ENCODE measurements around the gene MAGI2. TPM values are rescaled to one million over a fixed set of nuclear protein-coding genes. Genes with fewer than 3 reads are reported as not detected.

Gene MAGI2
- total RNA-seq, 1 experiment from 2014 or later, result 14.3 TPM

DNA sequence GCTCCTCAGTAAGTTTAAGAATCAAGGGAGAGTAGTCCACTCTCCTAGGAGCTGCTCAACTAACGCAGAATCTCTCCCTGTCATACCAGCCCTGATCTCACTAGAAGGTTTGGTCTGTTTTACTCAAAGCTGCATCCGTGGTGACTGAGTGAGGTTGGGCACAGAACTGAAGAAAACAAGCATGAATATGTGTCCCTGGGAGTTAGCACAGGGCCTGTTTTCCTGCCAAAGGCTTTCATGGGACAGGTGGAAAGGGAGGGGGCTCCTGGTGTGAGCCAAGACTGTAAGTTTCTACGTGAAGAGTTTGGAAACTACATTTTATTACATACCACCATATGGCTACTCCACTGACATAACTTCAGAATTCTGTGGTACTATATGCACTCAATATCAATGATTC, 705.9 kb downstream of the MAGI2 start:
- WGBS (ENCODE audit: extremely low coverage, insufficient read length, low lambda C conversion rate), result no CpG with 5 or more reads among the region's 3 CpGs
- no peak overlapping the region for H2BK15ac ChIP-seq (ENCODE audit: low read depth, low read length)
- H3K4ac ChIP-seq (ENCODE audit: low read depth, low read length), result no peak overlapping the region
- no peak overlapping the region for H4K5ac ChIP-seq (ENCODE audit: insufficient read length, low read depth, low read length)
- no peak overlapping the region for H3K23ac ChIP-seq (ENCODE audit: insufficient read length, low read depth, low read length)
- no peaks in the 10 kb centered on the region for H3K27me3 ChIP-seq (ENCODE audit: insufficient read depth, low read length)
- no peak overlapping the region for H3K9ac ChIP-seq (ENCODE audit: extremely low read depth, insufficient read length, low read length)
- no peak overlapping the region for H2BK5ac ChIP-seq (ENCODE audit: insufficient read length, low read length)
- no peak overlapping the region for H3K4me3 Mint-ChIP-seq
- no peaks in the 10 kb centered on the region for H3K23me2 ChIP-seq (ENCODE audit: insufficient read length, low read depth, low read length, poor library complexity, severe bottlenecking)
- H3K56ac ChIP-seq (ENCODE audit: insufficient read length, low read depth, low read length), result no peak overlapping the region
- H3K14ac ChIP-seq (ENCODE audit: insufficient read depth, low read length), result no peak overlapping the region
- no peaks in the 10 kb centered on the region for H3K79me1 ChIP-seq (ENCODE audit: insufficient read depth, low read depth, low read length, poor library complexity, severe bottlenecking)
- no peak overlapping the region for H4K8ac ChIP-seq (replicated peaks; ENCODE audit: insufficient read length, low read depth, low read length)
- H2AFZ ChIP-seq (ENCODE audit: low read length), result no peak overlapping the region
- no peaks in the 10 kb centered on the region for H3K9me3 ChIP-seq (ENCODE audit: control insufficient read depth, low read depth, low read length)
- H3K79me2 ChIP-seq (ENCODE audit: insufficient read depth, low read length), result peaks cover 3% of the 10 kb centered on the region; the same call in 1 of the 2 replicates
- H3K4me1 ChIP-seq (ENCODE audit: insufficient read depth, low read length), result peaks cover 4% of the 10 kb centered on the region; the same call in 1 of the 2 replicates
- no peaks in the 10 kb centered on the region for H3K9me3 Mint-ChIP-seq
- H3K4me2 ChIP-seq (ENCODE audit: insufficient read depth, insufficient read length, low read length), result no peak overlapping the region
- no peak overlapping the region for H3K18ac ChIP-seq (ENCODE audit: insufficient read length, low read depth, low read length)
- H4K20me1 ChIP-seq (ENCODE audit: control insufficient read depth, insufficient read depth, insufficient read length), result no peaks in the 10 kb centered on the region
- H3K4me1 Mint-ChIP-seq, result peaks cover 38 to 53% of the 10 kb centered on the region in 2 experiments
- no peaks in the 10 kb centered on the region for H3K27me3 Mint-ChIP-seq (ENCODE audit: low read depth)
- H4K91ac ChIP-seq (ENCODE audit: insufficient read length, low read depth, low read length), result no peak overlapping the region
- no peak overlapping the region for H2BK12ac ChIP-seq (ENCODE audit: insufficient read length, low read depth, low read length)
- H3K27ac Mint-ChIP-seq, result peak overlapping the region; percentile 76 to 91 (median 83); a peak in 5 of 7 replicates
- H3T11ph ChIP-seq (ENCODE audit: low read length), result no peak overlapping the region
- no peak for DNase-seq
- no peaks in the 10 kb centered on the region; a peak in 2 of 7 replicates for H3K36me3 Mint-ChIP-seq (ENCODE audit: insufficient read depth in 1 of 3, low read depth in 3 of 3)
- H2AK5ac ChIP-seq (ENCODE audit: insufficient read length, low read length), result no peak overlapping the region
- TF ChIP-seq, protein P1, sequence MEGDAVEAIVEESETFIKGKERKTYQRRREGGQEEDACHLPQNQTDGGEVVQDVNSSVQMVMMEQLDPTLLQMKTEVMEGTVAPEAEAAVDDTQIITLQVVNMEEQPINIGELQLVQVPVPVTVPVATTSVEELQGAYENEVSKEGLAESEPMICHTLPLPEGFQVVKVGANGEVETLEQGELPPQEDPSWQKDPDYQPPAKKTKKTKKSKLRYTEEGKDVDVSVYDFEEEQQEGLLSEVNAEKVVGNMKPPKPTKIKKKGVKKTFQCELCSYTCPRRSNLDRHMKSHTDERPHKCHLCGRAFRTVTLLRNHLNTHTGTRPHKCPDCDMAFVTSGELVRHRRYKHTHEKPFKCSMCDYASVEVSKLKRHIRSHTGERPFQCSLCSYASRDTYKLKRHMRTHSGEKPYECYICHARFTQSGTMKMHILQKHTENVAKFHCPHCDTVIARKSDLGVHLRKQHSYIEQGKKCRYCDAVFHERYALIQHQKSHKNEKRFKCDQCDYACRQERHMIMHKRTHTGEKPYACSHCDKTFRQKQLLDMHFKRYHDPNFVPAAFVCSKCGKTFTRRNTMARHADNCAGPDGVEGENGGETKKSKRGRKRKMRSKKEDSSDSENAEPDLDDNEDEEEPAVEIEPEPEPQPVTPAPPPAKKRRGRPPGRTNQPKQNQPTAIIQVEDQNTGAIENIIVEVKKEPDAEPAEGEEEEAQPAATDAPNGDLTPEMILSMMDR (conservative IDR thresholded peaks at IDR 0.05), result no peak
- no peak overlapping the region for H2BK20ac ChIP-seq (ENCODE audit: low read depth, low read length, poor library complexity, severe bottlenecking)
- H3K27ac ChIP-seq (ENCODE audit: insufficient read length, low read depth, low read length), result peak overlapping the region; percentile 1
- no peak overlapping the region for H2BK120ac ChIP-seq (ENCODE audit: low read depth, low read length, poor library complexity, severe bottlenecking)
